Neural crest cell (in vitro differentiated cells): ENCODE results near the gene NFIB. TPM values are rescaled to one million over a fixed set of nuclear protein-coding genes. Genes with fewer than 3 reads are reported as not detected.

Source experiments
- DNase-seq: peaks from one replicate; pipeline ENCODE4 v3.0.0; 2021; ENCODE audit warnings: low read depth, mixed read lengths, low spot score
- H3K27ac Mint-ChIP-seq: one replicate; pipeline ENCODE4 v1.8.0; 2021; ENCODE audit warnings: mild to moderate bottlenecking, mixed read lengths; ENCODE audit not compliant: unreplicated experiment
- H3K27me3 Mint-ChIP-seq: 2 replicates; pipeline ENCODE4 v1.8.0; 2021; ENCODE audit warnings: low read depth, mild to moderate bottlenecking, mixed read lengths
- H3K36me3 Mint-ChIP-seq: 2 replicates; pipeline ENCODE4 v1.8.0; 2021; ENCODE audit warnings: low read depth, mild to moderate bottlenecking, mixed read lengths
- H3K4me1 Mint-ChIP-seq: 2 replicates; pipeline ENCODE4 v1.8.0; 2021; ENCODE audit warnings: mixed read lengths
- H3K4me3 Mint-ChIP-seq: one replicate; pipeline ENCODE4 v1.8.0; 2021; ENCODE audit warnings: mild to moderate bottlenecking, mixed read lengths
- H3K9me3 Mint-ChIP-seq: 2 replicates; pipeline ENCODE4 v1.8.0; 2021; ENCODE audit warnings: mixed read lengths
- total RNA-seq: library from RNA; stranded (reverse); gene quantifications from 2 replicates; pipeline ENCODE4 v1.2.1, GENCODE V29; 2021
- TF ChIP-seq, protein P1 (sequence below): fragments of 200-600 bp; sonication (generic); conservative IDR thresholded peaks from 2 replicates; pipeline ENCODE4 v1.5.0; 2021; ENCODE audit warnings: antibody characterized with exemption, mild to moderate bottlenecking

NFIB gene
- total RNA-seq, 1 donor from 2014 or later = 3.7 TPM

- Mint-ChIP-seq H3K27me3 (peaks cover 8% of the 10 kb centered on the region), H3K36me3 (no peaks in the 10 kb centered on the region), H3K9me3 (no peaks in the 10 kb centered on the region), H3K27ac (no peak overlapping the region), H3K4me1 (peaks cover 44% of the 10 kb centered on the region), H3K4me3 (no peak overlapping the region)
- no peak for DNase-seq
- TF ChIP-seq, protein P1, sequence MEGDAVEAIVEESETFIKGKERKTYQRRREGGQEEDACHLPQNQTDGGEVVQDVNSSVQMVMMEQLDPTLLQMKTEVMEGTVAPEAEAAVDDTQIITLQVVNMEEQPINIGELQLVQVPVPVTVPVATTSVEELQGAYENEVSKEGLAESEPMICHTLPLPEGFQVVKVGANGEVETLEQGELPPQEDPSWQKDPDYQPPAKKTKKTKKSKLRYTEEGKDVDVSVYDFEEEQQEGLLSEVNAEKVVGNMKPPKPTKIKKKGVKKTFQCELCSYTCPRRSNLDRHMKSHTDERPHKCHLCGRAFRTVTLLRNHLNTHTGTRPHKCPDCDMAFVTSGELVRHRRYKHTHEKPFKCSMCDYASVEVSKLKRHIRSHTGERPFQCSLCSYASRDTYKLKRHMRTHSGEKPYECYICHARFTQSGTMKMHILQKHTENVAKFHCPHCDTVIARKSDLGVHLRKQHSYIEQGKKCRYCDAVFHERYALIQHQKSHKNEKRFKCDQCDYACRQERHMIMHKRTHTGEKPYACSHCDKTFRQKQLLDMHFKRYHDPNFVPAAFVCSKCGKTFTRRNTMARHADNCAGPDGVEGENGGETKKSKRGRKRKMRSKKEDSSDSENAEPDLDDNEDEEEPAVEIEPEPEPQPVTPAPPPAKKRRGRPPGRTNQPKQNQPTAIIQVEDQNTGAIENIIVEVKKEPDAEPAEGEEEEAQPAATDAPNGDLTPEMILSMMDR = no peak
Measured at GRCh38 chr9:14084867-14085266, 229.1 kb downstream of the NFIB start.

- H3K36me3 Mint-ChIP-seq = no peaks in the 10 kb centered on the region
- TF ChIP-seq, protein P1 = no peak
- H3K27ac Mint-ChIP-seq = no peak overlapping the region
- no peaks in the 10 kb centered on the region for H3K9me3 Mint-ChIP-seq
- no peak overlapping the region for H3K4me3 Mint-ChIP-seq
- DNase-seq = no peak
- peaks cover 50% of the 10 kb centered on the region for H3K4me1 Mint-ChIP-seq
- peaks cover 16% of the 10 kb centered on the region for H3K27me3 Mint-ChIP-seq
Measured at GRCh38 chr9:14083366-14083765, 230.6 kb downstream of the NFIB start.

DNA sequence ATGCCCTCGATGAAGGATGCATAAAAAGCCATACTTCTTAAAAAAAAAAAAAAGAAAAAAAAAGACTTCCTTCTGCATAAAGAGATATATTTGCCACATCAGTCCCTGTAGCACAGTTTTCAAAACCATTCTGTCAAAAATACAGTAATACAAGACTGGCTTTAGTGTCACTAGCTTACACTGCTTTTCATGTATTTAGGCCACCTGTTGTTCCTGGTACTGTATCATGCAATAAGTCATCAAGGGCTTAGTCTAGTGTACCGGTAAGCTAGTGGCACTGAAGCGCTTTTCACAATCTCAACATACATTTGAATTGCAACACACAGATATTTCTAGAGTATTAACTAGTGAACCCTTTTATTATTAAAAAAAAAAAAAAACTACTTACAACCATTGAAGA, 231.2 kb downstream of the NFIB start:
- Mint-ChIP-seq H3K4me1 (peaks cover 50% of the 10 kb centered on the region), H3K4me3 (no peak overlapping the region), H3K27ac (no peak overlapping the region), H3K36me3 (no peaks in the 10 kb centered on the region), H3K9me3 (no peaks in the 10 kb centered on the region), H3K27me3 (peaks cover 16% of the 10 kb centered on the region)
- no peak for DNase-seq
- TF ChIP-seq, protein P1 = no peak

GRCh38 chr9:14081745-14082144, 232.2 kb downstream of the NFIB start:
- DNase-seq = no peak
- Mint-ChIP-seq H3K4me3 (no peak overlapping the region), H3K36me3 (no peaks in the 10 kb centered on the region), H3K4me1 (peaks cover 50% of the 10 kb centered on the region), H3K27ac (no peak overlapping the region), H3K9me3 (no peaks in the 10 kb centered on the region), H3K27me3 (peaks cover 16% of the 10 kb centered on the region)
- TF ChIP-seq, protein P1 = no peak

DNA sequence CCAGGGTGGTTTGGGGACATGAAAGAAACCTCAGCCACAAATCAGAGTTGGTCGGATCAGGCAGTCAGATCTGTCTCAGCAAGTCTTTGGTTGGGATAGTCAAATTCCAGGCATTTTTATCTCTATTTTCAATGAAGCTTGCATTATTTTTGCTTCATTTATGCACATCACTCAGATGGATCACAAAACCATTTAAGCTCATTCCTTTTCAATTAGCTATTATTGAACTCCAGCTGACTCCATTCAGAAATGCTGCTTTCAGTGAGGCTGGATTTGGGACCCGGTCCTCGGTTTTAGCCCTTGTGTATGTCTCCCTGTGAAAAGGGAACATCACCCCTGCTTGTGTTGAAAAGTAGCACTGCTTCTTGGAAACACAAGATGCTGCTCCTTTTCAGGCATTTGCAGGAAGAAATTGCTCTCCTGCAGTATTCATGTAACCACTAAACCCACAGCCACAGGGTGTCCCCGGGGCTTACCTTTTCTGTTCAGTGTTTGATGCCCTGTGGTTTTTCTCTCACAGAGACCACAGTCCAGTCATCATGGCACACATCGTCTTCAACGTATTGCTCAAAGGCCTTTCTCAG, 232.9 kb downstream of the NFIB start:
- no peaks in the 10 kb centered on the region for H3K9me3 Mint-ChIP-seq
- TF ChIP-seq, protein P1 = no peak
- no peak for DNase-seq
- no peak overlapping the region for H3K27ac Mint-ChIP-seq
- H3K4me3 Mint-ChIP-seq = no peak overlapping the region
- H3K4me1 Mint-ChIP-seq = peaks cover 50% of the 10 kb centered on the region
- H3K27me3 Mint-ChIP-seq = peaks cover 16% of the 10 kb centered on the region
- H3K36me3 Mint-ChIP-seq = no peaks in the 10 kb centered on the region
